ENCODE results near the gene FRY. TPM values are rescaled to one million over a fixed set of nuclear protein-coding genes. Genes with fewer than 3 reads are reported as not detected.

Gene FRY
- total RNA-seq, 1 donor from 2014 or later: 38.8 TPM

- Mint-ChIP-seq H3K27me3 (ENCODE audit: low read depth) (no peaks in the 10 kb centered on the region), H3K27ac (ENCODE audit: unreplicated experiment) (peak overlapping the region; percentile 60), H3K36me3 (ENCODE audit: low read depth) (peaks cover 22% of the 10 kb centered on the region), H3K9me3 (ENCODE audit: low read depth) (no peaks in the 10 kb centered on the region), H3K4me1 (ENCODE audit: low read depth) (peaks cover 18% of the 10 kb centered on the region), H3K4me3 (ENCODE audit: unreplicated experiment) (no peak overlapping the region)
- DNase-seq (ENCODE audit: low spot score): no peak
- TF ChIP-seq, protein P1, sequence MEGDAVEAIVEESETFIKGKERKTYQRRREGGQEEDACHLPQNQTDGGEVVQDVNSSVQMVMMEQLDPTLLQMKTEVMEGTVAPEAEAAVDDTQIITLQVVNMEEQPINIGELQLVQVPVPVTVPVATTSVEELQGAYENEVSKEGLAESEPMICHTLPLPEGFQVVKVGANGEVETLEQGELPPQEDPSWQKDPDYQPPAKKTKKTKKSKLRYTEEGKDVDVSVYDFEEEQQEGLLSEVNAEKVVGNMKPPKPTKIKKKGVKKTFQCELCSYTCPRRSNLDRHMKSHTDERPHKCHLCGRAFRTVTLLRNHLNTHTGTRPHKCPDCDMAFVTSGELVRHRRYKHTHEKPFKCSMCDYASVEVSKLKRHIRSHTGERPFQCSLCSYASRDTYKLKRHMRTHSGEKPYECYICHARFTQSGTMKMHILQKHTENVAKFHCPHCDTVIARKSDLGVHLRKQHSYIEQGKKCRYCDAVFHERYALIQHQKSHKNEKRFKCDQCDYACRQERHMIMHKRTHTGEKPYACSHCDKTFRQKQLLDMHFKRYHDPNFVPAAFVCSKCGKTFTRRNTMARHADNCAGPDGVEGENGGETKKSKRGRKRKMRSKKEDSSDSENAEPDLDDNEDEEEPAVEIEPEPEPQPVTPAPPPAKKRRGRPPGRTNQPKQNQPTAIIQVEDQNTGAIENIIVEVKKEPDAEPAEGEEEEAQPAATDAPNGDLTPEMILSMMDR (IDR thresholded peaks at IDR 0.05): peak; percentile 87
These were observed 214.9 kb downstream of the FRY start for GRCh38 chr13:32246468-32246867.

GRCh38 chr13:32247887-32248286 is 216.3 kb downstream of the FRY start:
- Mint-ChIP-seq H3K4me1 (ENCODE audit: low read depth) (peaks cover 18% of the 10 kb centered on the region), H3K4me3 (ENCODE audit: unreplicated experiment) (no peak overlapping the region), H3K27me3 (ENCODE audit: low read depth) (no peaks in the 10 kb centered on the region), H3K9me3 (ENCODE audit: low read depth) (no peaks in the 10 kb centered on the region), H3K36me3 (ENCODE audit: low read depth) (peaks cover 24% of the 10 kb centered on the region), H3K27ac (ENCODE audit: unreplicated experiment) (peak overlapping the region; percentile 22)
- no peak for DNase-seq (ENCODE audit: low spot score)
- TF ChIP-seq, protein P1 (IDR thresholded peaks at IDR 0.05): no peak

- no peaks in the 10 kb centered on the region for H3K27me3 Mint-ChIP-seq (ENCODE audit: low read depth)
- TF ChIP-seq, protein P1 (IDR thresholded peaks at IDR 0.05): no peak
- no peak overlapping the region for H3K4me3 Mint-ChIP-seq (ENCODE audit: unreplicated experiment)
- H3K36me3 Mint-ChIP-seq (ENCODE audit: low read depth): peaks cover 22% of the 10 kb centered on the region
- no peak overlapping the region for H3K27ac Mint-ChIP-seq (ENCODE audit: unreplicated experiment)
- no peaks in the 10 kb centered on the region for H3K9me3 Mint-ChIP-seq (ENCODE audit: low read depth)
- H3K4me1 Mint-ChIP-seq (ENCODE audit: low read depth): peaks cover 21% of the 10 kb centered on the region
- DNase-seq (ENCODE audit: low spot score): no peak
These were observed 217.2 kb downstream of the FRY start for GRCh38 chr13:32248801-32249200.

GRCh38 chr13:32252812-32253438 is 221.4 kb downstream of the FRY start:
- H3K27ac Mint-ChIP-seq (ENCODE audit: unreplicated experiment): no peak overlapping the region
- DNase-seq (ENCODE audit: low spot score): no peak
- TF ChIP-seq, protein P1 (IDR thresholded peaks at IDR 0.05): no peak
- H3K4me3 Mint-ChIP-seq (ENCODE audit: unreplicated experiment): no peak overlapping the region
- H3K4me1 Mint-ChIP-seq (ENCODE audit: low read depth): peaks cover 39% of the 10 kb centered on the region
- H3K9me3 Mint-ChIP-seq (ENCODE audit: low read depth): no peaks in the 10 kb centered on the region
- no peaks in the 10 kb centered on the region for H3K27me3 Mint-ChIP-seq (ENCODE audit: low read depth)
- H3K36me3 Mint-ChIP-seq (ENCODE audit: low read depth): peaks cover 17% of the 10 kb centered on the region

DNA sequence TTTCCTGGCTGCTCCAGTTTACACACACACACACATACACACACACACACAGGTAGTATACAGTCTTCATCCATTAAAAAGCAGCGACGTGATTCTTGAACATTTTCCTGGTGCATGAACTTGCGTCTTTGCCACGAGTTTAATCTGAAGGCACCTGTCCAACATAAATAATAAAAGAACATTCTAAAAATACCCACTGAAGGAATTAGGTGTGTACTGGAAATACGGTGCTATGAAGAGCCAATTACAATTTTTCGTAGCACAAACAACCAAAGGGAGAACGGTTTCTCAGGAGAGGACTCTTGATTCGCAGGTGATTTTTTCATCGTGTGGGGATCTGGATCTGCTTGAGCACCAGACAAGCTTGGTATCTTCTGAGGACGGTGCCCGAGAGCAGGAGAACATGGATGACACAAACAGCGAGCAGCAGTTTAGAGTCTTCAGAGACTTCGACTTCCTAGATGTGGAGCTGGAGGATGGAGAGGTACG is 222.4 kb downstream of the FRY start:
- TF ChIP-seq, protein P1 (IDR thresholded peaks at IDR 0.05): no peak
- Mint-ChIP-seq H3K27ac (ENCODE audit: unreplicated experiment) (peak overlapping the region; percentile 74), H3K4me1 (ENCODE audit: low read depth) (peaks cover 38% of the 10 kb centered on the region)

More for the DNA sequence above, 222.4 kb downstream of the FRY start:
- H3K9me3 Mint-ChIP-seq (ENCODE audit: low read depth): no peaks in the 10 kb centered on the region
- no peak overlapping the region for H3K4me3 Mint-ChIP-seq (ENCODE audit: unreplicated experiment)
- no peak for DNase-seq (ENCODE audit: low spot score)
- peaks cover 16% of the 10 kb centered on the region for H3K36me3 Mint-ChIP-seq (ENCODE audit: low read depth)
- H3K27me3 Mint-ChIP-seq (ENCODE audit: low read depth): no peaks in the 10 kb centered on the region

All from chondrocyte (in vitro differentiated cells).